CD4-positive, alpha-beta T cell treated with Interferon alpha-2 for 1 hour (primary cell): Measurements from ENCODE around the gene BOLL.
"Not testable (repeated sequence)": the region's sequence is repeated elsewhere in the genome, so short reads cannot be mapped to it uniquely, and the experiment has no call there.

Experiments used
- DNase-seq, 2 donors: peaks; one replicate each; pipeline ENCODE4 v3.0.0-alpha.2; 2020 to 2022

BOLL gene, protein sequence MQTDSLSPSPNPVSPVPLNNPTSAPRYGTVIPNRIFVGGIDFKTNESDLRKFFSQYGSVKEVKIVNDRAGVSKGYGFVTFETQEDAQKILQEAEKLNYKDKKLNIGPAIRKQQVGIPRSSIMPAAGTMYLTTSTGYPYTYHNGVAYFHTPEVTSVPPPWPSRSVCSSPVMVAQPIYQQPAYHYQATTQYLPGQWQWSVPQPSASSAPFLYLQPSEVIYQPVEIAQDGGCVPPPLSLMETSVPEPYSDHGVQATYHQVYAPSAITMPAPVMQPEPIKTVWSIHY

DNA sequence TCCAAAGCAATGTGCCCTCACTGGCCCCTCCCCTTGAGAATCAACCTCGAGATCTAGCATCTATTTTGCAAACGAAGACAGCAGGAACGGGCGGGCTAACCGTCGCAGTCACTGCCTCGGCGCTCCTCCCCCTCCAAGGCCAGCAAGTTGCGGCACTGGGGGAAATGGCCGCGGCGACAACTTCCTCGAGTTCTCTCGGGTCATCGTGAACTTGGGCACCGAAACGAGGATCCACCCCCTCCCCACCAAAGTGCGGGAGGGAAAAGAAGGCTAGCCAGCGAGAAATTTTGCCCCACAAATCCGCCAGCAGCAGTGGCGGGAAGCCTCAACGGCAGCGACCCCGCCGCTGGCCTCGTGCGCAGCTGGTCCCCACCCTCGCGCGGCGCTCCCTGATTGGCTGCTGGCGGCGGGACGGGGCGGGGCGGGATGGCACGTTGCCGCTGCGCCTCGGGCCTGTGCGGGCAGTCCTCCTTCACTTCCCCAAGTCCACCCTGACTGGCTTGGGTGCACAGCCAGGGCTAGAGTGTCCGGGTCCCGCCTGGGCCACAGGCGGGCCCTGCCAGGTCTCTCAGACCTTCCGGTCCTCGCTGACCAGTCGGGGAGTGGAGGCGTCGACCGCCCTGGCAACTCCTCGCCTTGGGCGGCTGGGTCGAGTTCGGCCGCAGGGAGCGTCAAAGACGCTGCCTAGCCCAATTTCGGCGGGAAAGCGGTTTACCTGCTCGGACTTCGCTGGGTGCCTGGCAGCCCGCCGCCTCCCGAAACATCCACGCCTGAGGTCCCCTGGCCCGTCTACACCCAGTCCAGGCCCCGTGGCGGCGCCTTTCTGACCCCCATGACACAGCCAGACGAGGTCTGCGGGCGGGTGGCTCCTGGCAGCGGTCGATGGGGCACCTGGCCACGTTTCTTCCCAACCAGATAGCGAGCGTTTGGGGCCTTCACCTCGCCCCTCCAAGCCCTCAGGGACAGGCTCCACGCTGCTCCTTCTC lies at the start of gene BOLL:
TSS of gene BOLL (minus strand) at position 364 of the 986 bp plus-strand sequence. CDS start 3,469 bp downstream, outside the sequence.
- DNase-seq = no peak

DNA sequence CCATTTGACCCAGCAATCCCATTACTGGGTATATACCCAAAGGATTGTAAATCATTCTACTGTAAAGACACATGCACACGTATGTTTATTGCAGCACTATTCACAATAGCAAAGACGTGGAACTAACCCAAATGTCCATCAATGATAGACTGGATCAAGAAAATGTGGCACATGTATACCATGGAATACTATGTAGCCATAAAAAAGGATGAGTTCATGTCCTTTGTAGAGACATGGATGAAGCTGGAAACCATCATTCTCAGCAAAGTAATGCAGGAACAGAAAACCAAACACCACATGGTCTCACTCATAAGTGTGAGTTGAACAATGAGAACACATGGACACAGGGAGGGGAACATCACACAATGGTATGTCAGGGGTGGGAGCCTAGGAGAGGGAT lies 49.7 kb upstream of the BOLL start:
- not testable (repeated sequence) for DNase-seq

DNA sequence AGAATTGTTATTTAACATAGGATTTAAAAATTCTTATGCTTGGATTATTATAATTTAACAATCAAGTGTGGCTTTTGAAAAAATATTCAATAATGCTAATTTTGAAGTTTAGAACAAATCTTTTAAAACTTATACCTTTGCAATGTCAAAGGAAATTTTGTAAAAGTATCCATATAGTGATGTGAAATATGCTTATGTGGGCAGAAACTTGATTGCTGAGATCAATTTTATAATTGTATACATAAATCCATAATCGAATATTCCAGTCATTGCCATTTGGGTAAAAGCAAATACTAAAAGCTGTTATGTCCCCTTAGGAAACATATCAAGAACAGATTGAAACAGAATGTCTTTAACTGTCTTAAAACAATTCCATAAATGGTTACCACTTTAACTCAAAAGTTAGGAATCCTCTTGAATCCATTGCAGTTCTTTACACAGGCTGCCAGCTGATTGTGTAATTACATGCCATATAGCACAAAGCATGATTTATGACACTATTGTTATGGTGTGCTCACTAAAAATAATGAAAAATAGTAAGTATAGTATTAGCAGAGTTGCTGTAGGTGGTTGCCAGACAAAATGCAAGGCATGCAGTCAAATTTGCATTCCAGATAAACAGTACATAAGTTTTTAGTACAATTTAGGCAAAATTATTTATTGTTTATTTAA lies 43.5 kb upstream of the BOLL start:
- DNase-seq = no peak

DNA sequence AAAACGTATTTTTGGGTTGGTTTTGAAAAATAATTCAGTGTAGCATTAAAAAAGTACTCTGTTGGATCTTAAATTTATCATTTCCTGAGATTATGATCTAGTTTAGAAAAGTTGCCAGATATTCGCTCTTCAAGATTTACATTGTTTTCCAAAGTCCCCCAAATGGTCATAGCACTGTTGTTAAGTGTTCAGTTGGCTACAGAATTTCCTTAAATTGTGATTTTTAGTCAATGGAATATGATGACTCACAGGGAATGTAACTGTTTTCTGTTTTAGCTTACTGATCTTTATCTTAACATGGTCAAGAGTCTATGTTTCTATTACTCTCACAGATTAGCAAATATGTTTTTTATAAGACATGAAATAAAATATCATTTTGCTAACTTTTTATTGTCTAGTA lies 42.5 kb upstream of the BOLL start:
- no peak for DNase-seq

DNA sequence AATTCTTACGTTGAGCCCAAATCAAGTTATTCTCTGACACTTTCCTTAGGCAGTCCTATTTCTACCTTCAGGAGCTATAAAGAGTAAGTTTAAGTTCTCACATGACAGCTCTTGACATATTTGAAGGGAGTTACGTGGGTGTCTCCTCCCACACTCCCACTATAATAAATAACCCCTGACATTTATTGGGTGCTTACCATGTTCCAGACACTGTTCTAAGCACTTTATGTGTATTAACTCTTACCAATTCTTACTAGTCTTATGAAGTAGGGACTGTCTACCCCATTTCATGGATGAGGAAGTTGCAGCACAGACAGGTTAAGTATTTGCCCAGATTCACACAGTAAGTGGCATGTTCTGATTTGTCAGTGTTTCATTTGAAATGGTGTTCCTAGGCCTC lies 37.2 kb upstream of the BOLL start:
- no peak for DNase-seq

DNA sequence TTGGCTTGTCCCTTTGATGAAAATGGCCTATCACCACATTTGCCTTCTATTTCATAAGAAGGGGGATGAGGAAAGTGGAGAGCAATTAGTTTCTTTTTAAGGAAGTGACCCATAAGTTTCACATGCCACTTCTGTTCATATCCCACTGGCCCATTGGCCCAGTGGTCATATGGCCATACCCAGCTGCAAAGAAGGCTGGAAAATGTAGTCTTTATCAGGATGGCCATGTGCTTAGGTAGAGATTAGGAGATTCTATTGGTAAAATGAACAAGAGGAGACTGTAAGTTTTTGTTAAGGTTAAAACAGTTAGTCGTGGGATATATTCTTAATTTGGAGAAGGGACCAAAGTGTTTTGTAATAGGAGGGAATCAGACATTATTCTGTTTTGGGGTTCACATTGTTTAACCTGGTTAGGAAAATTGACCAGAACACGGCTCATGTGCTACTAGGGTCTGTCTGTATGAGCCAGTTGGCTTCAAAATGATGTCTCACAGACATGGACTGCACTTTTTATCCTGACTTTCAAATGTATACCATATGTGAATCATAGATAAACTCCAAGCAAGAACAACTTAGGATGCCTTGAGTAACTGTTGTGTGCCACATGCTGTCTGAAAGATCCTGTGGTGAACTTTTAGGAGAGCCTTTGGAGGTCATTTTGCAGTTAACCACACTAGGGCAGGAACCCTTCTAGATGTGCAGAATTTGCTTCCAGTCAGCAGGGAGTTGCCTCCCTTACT lies 36.6 kb upstream of the BOLL start:
- no peak for DNase-seq

DNA sequence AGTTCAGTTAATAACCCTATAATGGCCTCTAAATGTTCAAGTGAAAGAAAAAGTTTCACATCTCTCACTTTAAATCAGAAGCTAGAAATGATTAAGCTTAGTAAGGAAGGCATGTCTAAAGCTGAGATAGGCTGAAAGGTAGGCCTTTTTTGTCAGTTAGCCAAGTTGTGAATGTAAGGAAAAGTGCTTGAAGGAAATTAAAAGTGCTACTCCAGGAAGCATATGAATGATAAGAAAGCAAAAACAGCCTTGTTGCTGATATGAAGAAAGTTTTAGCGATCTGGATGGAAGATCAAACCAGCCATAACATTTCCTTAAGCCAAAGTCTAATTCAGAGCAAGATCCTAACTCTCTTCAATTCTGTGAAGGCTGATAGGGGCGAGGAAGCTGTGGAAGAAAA lies 29.4 kb upstream of the BOLL start:
- DNase-seq = no peak

DNA sequence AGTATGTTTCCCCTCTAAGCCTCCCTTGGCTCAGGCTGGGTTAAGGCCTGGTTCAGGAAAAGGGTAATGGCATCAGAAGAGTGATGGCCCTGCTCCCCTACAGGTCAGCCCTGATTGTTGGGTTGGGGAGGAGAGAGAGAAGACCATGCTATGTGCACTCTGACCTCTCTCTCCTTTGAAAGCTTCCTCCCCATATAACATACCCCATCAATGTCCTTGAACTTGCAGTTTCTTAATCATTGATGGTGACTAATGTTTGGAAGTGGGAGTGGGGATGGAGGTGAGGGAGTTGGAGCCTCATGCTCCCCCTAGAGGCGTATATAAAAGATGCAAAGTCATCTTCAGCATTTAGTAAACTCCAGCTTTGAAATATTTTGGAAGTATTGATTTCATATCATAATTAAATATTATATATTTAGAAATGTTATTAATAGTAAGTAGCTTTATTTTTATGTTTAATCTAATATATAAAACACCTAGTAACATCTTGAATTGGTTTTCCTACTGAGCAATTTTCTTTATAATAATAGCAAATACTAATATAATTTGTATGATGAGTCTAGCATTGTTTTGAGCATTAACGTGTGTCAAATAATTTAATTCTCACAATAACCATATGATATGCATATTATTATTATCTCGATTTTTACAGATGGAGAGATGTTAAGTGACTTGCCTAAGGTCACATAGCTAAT lies 28.1 kb upstream of the BOLL start:
- peak in 1 of 2 donors; percentile 24 for DNase-seq

DNA sequence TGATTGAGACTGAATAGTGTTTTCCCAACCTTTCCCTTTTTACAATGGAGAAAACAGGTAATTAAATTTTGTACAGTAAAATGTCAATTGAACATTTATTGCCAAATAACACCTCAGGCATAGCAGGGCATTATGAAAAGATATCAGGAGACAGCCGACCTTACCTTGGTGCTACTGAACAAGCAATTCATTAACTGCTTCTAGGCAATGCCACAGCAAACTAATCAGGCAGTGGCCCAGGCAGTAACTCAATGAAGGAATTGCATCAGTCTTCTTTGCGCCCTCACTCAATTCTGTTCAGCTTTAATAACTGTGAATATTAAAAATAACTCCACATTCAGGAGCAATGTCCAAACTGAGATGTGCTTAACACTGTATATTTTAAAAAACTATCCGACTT lies 25.4 kb upstream of the BOLL start:
- DNase-seq = no peak

DNA sequence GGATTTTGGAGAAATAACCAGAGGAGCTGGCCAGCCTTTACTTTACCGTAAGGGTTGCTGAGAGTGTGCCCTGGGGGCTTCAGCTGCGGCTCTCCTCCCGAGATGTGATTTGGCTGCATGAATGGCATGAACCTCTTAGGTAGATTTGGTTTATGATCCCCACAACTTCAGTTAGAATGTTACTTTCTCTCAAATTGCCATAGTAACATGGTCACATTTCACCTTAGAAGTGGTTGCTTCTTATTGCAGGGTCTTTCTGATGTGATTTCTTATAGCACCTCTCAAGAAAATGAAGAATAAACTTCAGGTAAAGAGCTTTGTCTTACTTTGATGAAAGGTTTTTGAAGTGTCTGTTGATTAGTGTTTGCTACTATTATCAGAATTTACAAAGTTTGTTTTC lies 24.9 kb upstream of the BOLL start:
- DNase-seq = no peak

DNA sequence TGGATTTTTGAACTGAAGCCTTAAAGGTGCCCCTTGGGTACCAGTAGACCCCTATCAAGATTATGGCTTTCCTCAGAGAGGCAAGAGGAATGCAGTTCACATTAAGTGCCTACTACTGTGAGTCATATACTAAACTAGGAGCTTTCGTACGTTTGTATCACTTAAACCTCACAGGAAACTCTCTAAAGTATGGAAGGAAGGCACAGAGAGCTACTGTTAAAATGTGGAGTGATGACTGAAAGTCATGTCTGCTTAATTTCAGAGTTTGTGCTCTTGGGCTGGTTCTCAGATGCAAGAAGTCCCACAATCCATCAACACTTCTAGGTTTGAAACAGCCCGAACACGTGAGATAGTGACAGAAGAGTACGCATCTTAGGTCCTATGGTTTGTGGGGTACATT lies 23.9 kb upstream of the BOLL start:
- DNase-seq = no peak

DNA sequence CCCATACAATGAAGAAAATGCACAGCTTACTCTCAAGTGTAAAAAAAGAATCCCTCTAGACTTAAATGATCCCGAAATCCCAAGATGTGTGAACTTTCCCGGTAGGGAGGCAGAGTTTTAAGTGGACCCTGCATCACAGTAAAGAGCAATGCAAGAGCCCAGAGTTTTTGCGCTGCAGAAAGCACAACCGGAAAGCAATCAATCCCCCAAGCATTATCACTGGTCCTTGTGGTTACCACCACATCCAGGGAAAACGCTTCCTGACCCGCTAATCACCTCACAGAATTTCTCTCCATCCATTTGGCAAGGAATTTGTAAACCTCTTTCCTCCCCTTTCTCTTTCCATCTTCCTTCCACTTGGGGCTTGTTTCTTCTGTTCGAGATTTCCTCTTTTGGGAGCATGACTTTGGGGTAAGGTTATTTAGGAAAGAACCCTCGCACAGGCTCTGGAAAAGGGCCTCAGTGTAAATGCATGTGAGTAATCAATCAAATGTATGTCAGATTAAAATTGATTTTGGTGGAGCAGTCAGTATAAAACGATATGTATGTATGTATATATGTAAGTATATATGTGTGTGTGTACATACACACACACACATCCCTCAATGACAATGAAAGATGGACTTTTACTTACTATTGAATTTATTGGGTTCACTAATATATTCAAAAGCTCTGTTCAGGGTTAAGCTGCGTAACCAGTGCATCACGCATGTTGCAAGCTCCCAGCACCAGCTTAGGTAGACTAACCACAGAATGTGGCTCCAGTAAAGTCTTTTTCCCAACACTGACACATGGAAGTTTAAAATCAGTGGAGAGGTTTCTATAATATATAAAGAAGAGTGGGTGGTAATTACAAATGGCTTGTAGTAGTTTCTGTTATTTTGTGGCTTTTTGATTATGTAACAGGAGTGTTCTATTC lies 20.9 kb upstream of the BOLL start:
- DNase-seq = no peak

DNA sequence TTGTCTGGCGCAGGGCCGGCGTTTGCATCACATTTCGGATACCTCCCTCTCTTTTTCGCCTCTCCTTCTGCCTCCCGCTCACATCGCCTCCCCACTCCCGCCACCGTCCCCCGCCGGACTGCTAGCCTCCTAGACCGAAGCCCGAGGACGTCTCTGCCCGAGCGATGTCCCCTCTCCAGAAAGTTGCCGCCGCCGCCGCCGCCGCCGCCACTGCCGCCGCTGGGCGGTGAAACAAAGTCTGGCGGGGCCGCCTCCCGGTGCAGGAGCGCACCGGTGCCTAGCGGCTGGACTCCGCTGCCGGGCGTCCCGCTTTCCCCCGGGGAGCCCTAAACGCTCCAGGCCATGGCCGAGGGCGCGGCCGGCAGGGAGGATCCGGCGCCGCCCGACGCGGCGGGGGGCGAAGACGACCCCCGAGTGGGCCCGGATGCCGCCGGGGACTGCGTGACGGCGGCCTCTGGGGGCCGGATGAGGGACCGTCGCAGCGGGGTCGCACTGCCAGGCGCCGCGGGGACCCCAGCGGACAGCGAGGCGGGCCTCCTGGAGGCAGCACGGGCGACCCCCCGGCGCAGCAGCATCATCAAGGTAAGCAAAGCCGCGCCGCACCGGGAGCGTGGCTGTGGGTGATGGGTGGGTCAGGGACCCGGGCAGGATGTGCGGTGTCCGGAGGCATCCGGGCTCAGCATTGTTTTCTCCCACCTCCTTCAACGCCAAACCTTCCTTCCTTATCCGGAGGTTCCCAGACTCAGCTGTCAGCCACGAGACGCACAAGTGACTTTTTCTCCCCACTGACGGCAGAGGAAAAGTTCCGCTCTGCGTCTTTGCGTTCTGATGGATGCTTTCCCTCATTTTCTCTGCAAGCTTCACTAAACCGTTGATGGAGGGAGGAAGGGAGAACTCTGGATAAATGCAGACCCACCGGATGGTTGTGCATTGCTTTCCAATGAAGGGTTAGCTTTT lies 19.9 kb upstream of the BOLL start:
- peak in 1 of 2 donors; percentile 31 for DNase-seq

DNA sequence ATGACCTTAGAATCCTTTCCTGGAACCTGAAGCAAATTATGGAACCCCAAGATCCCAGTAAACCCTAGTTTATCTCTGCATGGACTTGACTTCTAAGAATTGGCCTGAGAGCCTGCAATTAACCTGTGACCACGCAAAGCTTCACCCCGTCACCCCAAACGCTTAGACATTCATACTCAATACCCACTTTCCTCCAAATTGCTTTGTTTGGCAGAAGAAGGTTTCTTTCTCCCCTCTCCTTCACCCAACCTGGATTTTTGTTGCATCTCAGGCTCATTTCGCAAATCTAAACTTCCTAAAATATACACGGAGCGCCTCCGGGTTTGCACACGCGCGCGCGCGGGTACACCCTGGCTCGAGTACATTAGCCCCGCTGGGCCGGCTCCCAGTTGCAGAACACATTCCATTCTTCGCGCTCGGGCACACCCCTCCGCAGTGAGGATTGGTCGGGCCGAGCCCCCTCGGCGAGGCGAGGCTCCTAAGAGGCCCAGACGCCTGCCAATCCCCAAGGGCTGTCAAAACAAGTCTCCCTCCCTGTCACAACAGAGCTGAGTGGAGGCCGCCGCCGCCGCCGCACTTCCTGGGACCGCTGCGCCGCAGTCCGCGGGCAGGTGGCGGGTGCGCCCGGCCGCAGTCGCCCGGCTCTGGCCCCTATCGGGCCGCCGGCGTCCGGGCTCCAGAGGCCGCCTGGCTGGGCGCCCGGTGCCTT lies 19.1 kb upstream of the BOLL start, which contains the start of gene PLCL1:
TSS of gene PLCL1 (plus strand) at position 545 of the 709 bp plus-strand sequence.
- peak; percentile 88 to 93 for DNase-seq

DNA sequence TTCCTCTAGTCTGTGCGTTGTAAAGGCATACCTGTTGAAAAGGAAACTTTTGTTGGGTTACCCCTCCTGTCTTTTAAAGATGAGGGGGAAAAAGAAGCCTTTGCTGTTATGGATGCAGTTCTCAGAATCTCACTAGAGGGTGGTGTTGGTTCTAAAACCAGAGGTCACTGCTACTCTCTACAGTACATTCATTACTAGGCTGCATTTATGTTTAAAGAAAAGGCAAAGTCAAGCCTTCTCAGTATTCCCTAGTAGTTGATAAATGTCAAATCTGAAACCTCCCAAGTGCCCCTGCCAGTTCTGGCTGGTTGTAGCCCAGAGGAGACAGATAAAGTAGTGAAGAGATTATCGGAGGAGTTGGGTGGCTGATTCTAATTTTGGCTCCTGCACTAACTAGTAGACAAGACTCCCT lies 17.9 kb upstream of the BOLL start:
- peak; percentile 15 to 71 for DNase-seq

DNA sequence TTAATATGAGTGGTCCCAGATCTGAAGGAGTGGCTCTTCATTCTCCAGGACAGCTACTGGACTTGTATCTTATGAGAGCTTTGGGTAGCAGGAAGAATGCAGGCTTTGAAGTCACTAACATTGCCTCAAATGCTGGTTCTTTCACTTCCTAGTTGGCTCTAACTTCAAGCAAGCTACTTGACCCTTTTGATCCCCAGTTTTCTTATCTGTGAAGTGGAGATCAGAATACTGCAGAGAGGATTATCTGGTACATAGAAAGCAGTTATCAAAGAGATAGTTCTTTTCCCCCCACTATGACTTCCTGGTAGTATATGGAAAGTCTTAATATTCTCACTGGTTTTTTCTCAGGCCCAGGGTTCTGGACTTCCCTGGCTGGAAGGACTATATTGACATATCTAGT lies 15.9 kb upstream of the BOLL start:
- no peak for DNase-seq

DNA sequence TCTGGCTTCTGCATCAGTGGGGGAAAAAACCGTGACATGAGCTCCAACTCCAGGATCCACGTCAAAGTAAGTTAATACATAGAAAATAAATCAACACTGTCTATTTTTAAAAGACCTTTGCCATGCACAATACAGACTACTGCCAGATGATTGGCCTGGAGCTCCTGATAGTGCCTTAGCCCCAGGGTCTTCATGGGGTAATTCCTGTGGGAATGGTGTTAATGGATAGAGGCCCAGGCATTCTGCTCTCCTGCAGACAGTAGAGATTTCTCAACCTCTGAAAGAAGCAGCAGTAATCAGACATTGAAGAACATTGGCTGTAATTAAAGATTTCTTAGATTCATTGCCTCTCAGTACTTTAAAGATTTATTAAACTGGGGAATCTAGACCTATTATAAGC lies 15.0 kb upstream of the BOLL start:
- no peak for DNase-seq

DNA sequence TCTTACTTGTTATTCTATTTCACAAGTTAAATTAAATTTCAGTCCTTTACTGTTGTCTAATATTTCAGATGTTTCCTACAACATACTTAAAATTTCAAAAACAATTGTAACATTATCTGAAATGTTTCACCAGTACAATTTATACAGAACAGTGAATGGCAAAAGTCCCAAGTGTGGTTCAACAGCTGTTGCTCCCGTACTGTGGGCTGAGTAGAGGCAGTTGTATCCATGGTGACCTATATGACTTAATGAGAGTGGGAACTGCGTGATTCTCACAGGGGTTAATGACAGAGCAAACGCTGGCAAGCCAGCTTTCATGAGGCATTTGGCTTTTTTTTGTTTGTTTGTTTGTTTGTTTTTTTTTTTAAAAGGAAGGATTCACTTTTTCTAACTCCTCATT lies 13.9 kb upstream of the BOLL start:
- DNase-seq = no peak

DNA sequence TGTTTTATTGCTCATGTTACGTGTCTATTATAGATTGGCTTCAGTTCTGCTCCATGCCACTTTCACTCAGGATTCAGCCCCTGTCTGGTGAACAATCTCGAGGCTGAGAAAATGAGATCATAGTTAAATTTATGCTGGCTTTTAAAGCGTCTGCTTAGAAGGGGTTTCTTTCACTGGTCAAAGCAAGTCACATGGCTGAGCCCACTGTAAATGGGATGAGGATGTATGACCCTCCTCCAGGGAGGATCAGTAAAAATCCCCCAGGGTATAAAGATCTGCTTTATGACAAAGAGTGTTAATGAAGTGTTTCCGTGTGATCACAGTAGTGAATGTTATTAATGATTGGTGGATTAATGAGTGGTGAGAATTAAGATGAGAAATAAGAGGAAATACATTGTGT lies 13.1 kb upstream of the BOLL start:
- DNase-seq = no peak
